CD4-positive, CD25-positive, alpha-beta regulatory T cell (primary cell): ENCODE results near the gene SLC6A5. TPM values are rescaled to one million over a fixed set of nuclear protein-coding genes. Genes with fewer than 3 reads are reported as not detected.
"Not testable (repeated sequence)": the region's sequence is repeated elsewhere in the genome, so short reads cannot be mapped to it uniquely, and the experiment has no call there.

Experiments used
- ATAC-seq, 2 donors: fragments of 150-1000 bp; cut with Tn5 transposase; one replicate each; pipeline ENCODE4 v1.10.0; 2021; ENCODE audit warnings: low read depth in 2 of 2, moderate number of reproducible peaks in 2 of 2, moderate library complexity in 1 of 2
- DNase-seq, 3 donors: peaks; one replicate each; pipeline versions ENCODE4 v3.0.0 to v3.0.0-alpha.2; 2012 to 2022; ENCODE audit warnings: mixed read lengths in 1 of 3
- H3K27ac ChIP-seq: one replicate; pipeline ENCODE4 v1.7.0; 2013; ENCODE audit warnings: mild to moderate bottlenecking, low read length; ENCODE audit not compliant: insufficient read depth, poor library complexity, severe bottlenecking
- H3K27me3 ChIP-seq: one replicate; pipeline ENCODE4 v1.7.0; 2013; ENCODE audit warnings: low read length; ENCODE audit not compliant: control insufficient read depth, insufficient read depth
- H3K36me3 ChIP-seq: one replicate; pipeline ENCODE4 v1.7.0; 2013; ENCODE audit warnings: mild to moderate bottlenecking, low read length, moderate library complexity; ENCODE audit not compliant: control insufficient read depth, insufficient read depth
- H3K4me1 ChIP-seq: 2 replicates; pipeline ENCODE4 v1.7.0; 2013; ENCODE audit warnings: mild to moderate bottlenecking, low read length; ENCODE audit not compliant: insufficient read depth, control insufficient read depth, poor library complexity, severe bottlenecking
- H3K4me3 ChIP-seq: one replicate; pipeline ENCODE4 v1.7.0; 2013; ENCODE audit warnings: low read depth, mild to moderate bottlenecking, low read length, moderate library complexity
- H3K9me3 ChIP-seq, 2 experiments: 1 replicate in 1 of 2; 2 replicates in 1 of 2; pipeline ENCODE4 v1.7.0; 2013; ENCODE audit warnings: low read length in 2 of 2, mild to moderate bottlenecking in 1 of 2, moderate library complexity in 1 of 2; ENCODE audit not compliant: control insufficient read depth in 2 of 2
- H3K27ac Mint-ChIP-seq, 3 donors: one replicate each; pipeline ENCODE4 v1.8.0; 2020 to 2022; ENCODE audit warnings: mild to moderate bottlenecking in 3 of 3, mixed read lengths in 3 of 3, moderate library complexity in 2 of 3
- H3K27me3 Mint-ChIP-seq: one replicate; pipeline ENCODE4 v1.8.0; 2022; ENCODE audit warnings: mild to moderate bottlenecking, mixed read lengths
- H3K36me3 Mint-ChIP-seq: one replicate; pipeline ENCODE4 v1.8.0; 2020; ENCODE audit warnings: mixed read lengths
- H3K4me1 Mint-ChIP-seq, 4 donors: one replicate each; pipeline ENCODE4 v1.8.0; 2020 to 2022; ENCODE audit warnings: mixed read lengths in 4 of 4, mild to moderate bottlenecking in 1 of 4
- H3K4me3 Mint-ChIP-seq, 4 donors: one replicate each; pipeline ENCODE4 v1.8.0; 2020 to 2022; ENCODE audit warnings: mild to moderate bottlenecking in 4 of 4, mixed read lengths in 4 of 4, moderate library complexity in 3 of 4
- H3K9me3 Mint-ChIP-seq, 7 donors: one replicate each; pipeline ENCODE4 v1.8.0; 2020 to 2022; ENCODE audit warnings: mixed read lengths in 7 of 7, mild to moderate bottlenecking in 3 of 7, moderate library complexity in 2 of 7
- polyA plus RNA-seq, 4 donors: library from polyadenylated mRNA; unstranded; fragments of 300-500 nt; fragmentation: Illumina TruSeq; gene quantifications; one replicate each; pipeline ENCODE4 v1.2.3, GENCODE V29; 2021
- total RNA-seq: library from RNA; stranded (reverse); gene quantifications from one replicate; pipeline ENCODE4 v1.2.3, GENCODE V29; 2022

The SLC6A5 gene
- total and polyA plus RNA-seq, 5 donors from 2014 or later = not detected

DNA sequence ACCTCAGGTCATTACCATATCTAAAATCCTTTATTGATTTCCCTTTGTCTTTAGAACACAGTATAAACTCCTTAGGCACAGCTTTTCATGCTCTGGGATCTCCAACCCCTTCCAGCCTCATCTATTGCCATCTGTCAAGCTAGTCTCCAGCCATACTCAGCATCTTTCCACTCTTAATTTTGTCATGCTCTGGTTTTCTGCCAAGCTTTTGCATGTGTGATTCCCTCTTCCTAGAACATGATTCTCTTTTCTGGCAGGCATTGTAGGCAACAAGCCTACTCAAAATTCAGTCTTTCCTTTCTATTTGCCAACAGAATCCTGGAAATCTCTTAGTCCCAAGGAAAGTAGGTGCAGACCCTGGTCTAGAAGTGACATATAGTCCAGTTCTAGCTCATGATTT, 35.5 kb upstream of the SLC6A5 start:
- ATAC-seq = no peak
- Mint-ChIP-seq H3K9me3 (peaks cover 0 to 2% (median 0%) of the 10 kb centered on the region in 7 donors), H3K4me3 (no peak overlapping the region), H3K4me1 (no peaks in the 10 kb centered on the region), H3K27me3 (peaks cover 3% of the 10 kb centered on the region), H3K36me3 (no peaks in the 10 kb centered on the region), H3K27ac (no peak overlapping the region)
- Histone ChIP-seq H3K27me3 (peaks cover 1% of the 10 kb centered on the region), H3K36me3 (no peaks in the 10 kb centered on the region), H3K9me3 (no peaks in the 10 kb centered on the region), H3K4me1 (no peaks in the 10 kb centered on the region), H3K4me3 (no peak overlapping the region), H3K27ac (no peak overlapping the region)
- no peak for DNase-seq

DNA sequence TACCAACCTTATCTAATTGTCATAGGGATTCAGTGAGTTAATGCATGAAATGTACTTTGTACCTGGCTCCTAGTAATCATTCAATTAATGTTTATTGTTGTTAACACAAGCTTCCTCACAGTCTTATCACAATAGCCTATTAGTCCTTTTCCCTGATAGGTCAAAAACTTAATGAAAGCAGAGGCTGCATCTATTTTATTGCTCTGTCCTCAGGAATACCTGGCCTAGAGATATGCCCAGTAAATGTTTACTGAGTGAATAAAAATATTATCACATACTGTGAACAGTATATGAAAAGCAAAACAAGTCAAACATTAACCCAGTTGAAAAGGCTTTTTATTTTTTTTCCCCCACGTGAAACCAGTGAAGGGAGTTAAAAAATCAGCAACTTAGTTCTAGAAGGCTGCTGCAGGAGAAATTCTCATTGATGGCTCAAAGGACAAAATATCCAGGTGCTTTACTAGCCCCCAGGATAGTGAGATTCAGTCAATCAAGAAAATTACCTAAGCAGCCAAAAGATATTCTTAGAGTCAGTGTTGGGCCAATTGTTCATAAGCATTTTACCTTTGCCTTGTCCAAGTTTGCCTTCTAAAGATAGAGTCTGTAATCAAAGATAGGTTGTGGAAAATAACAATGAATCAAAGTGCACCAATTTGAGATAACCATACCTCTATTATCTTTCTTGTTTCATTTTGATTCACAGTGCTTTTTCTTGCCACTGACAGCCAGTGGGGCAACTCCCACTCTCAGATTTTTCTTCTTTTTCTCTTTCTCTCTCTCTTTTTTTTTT, 34.4 kb upstream of the SLC6A5 start:
- H3K36me3 ChIP-seq = no peaks in the 10 kb centered on the region
- H3K4me1 Mint-ChIP-seq = no peaks in the 10 kb centered on the region
- H3K4me3 ChIP-seq = no peak overlapping the region
- no peak overlapping the region for H3K27ac Mint-ChIP-seq
- DNase-seq = no peak
- no peak for ATAC-seq
- H3K9me3 ChIP-seq = no peaks in the 10 kb centered on the region
- no peaks in the 10 kb centered on the region for H3K4me1 ChIP-seq
- peaks cover 1% of the 10 kb centered on the region for H3K27me3 ChIP-seq
- H3K36me3 Mint-ChIP-seq = no peaks in the 10 kb centered on the region
- peaks cover 0 to 2% (median 0%) of the 10 kb centered on the region in 7 donors for H3K9me3 Mint-ChIP-seq
- H3K27me3 Mint-ChIP-seq = no peaks in the 10 kb centered on the region
- no peak overlapping the region for H3K27ac ChIP-seq
- H3K4me3 Mint-ChIP-seq = no peak overlapping the region

DNA sequence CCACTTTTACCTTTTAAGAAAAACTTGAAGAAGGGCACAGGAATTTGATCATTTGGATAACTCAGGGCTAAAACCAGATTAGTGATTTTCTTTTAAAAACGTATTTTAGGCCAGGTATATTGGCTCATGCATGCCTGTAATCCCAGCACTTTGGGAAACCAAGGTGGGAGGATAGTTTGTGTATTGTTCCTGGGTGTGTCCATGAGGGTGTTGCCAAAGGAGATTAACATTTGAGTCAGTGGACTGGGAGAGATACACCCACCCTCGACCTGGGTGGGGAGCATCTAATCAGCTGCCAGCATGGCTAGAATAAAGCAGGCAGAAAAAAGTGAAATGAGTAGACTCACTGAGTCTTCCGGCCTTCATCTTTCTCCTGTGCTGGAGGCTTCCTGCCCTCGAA, 33.3 kb upstream of the SLC6A5 start:
- not testable (repeated sequence) for H3K36me3 ChIP-seq, H3K27me3 Mint-ChIP-seq, ATAC-seq, H3K4me1 Mint-ChIP-seq, H3K27ac ChIP-seq, H3K4me3 ChIP-seq, H3K36me3 Mint-ChIP-seq, H3K27ac Mint-ChIP-seq, H3K9me3 ChIP-seq, H3K4me3 Mint-ChIP-seq, DNase-seq, H3K4me1 ChIP-seq, H3K27me3 ChIP-seq, H3K9me3 Mint-ChIP-seq

- H3K27ac ChIP-seq = no peak overlapping the region
- Mint-ChIP-seq H3K4me1 (no peaks in the 10 kb centered on the region), H3K4me3 (no peak overlapping the region), H3K27me3 (no peaks in the 10 kb centered on the region), H3K36me3 (no peaks in the 10 kb centered on the region), H3K9me3 (peaks cover 0 to 2% (median 0%) of the 10 kb centered on the region in 7 donors), H3K27ac (no peak overlapping the region)
- DNase-seq = no peak
- no peaks in the 10 kb centered on the region for H3K4me1 ChIP-seq
- H3K4me3 ChIP-seq = no peak overlapping the region
- H3K27me3 ChIP-seq = peaks cover 1% of the 10 kb centered on the region
- no peak for ATAC-seq
- H3K36me3 ChIP-seq = no peaks in the 10 kb centered on the region
- H3K9me3 ChIP-seq = no peaks in the 10 kb centered on the region
Measured at GRCh38 chr11:20566591-20567434, 32.6 kb upstream of the SLC6A5 start.

DNA sequence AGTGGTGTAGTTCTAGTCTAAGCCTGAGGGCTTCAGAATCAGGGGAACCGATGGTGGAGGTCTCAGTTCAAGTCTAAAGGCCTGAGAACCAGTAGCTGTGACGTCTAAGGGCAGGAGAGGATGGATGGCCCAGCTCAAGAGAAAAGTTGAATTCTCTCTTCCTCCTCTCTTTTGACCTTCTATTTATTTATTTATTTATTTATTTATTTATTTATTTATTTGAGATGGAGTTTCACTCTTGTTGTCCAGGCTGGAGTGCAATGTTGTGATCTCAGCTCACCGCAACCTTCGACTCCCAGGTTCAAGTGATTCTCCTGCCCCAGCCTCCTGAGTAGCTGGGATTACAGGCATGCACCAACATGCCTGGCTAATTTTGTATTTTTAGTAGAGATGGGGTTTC, 19.7 kb upstream of the SLC6A5 start:
- not testable (repeated sequence) for H3K27ac ChIP-seq, H3K9me3 ChIP-seq, H3K4me1 Mint-ChIP-seq, H3K27me3 Mint-ChIP-seq, H3K36me3 ChIP-seq, H3K27me3 ChIP-seq, H3K4me1 ChIP-seq, H3K4me3 ChIP-seq, H3K27ac Mint-ChIP-seq, ATAC-seq, H3K36me3 Mint-ChIP-seq, H3K9me3 Mint-ChIP-seq, DNase-seq, H3K4me3 Mint-ChIP-seq

GRCh38 chr11:20583201-20583600, 16.2 kb upstream of the SLC6A5 start:
- peaks cover 0 to 4% (median 0%) of the 10 kb centered on the region in 7 donors for H3K9me3 Mint-ChIP-seq
- no peaks in the 10 kb centered on the region for H3K36me3 Mint-ChIP-seq
- no peak for DNase-seq
- H3K4me1 Mint-ChIP-seq = peaks cover 0 to 4% (median under 1%) of the 10 kb centered on the region in 4 donors
- no peak overlapping the region for H3K4me3 Mint-ChIP-seq
- Histone ChIP-seq H3K27me3 (no peaks in the 10 kb centered on the region), H3K4me3 (no peak overlapping the region), H3K36me3 (no peaks in the 10 kb centered on the region), H3K4me1 (no peaks in the 10 kb centered on the region), H3K9me3 (no peaks in the 10 kb centered on the region), H3K27ac (no peak overlapping the region)
- H3K27me3 Mint-ChIP-seq = peaks cover 6% of the 10 kb centered on the region
- no peak for ATAC-seq
- H3K27ac Mint-ChIP-seq = no peak overlapping the region

DNA sequence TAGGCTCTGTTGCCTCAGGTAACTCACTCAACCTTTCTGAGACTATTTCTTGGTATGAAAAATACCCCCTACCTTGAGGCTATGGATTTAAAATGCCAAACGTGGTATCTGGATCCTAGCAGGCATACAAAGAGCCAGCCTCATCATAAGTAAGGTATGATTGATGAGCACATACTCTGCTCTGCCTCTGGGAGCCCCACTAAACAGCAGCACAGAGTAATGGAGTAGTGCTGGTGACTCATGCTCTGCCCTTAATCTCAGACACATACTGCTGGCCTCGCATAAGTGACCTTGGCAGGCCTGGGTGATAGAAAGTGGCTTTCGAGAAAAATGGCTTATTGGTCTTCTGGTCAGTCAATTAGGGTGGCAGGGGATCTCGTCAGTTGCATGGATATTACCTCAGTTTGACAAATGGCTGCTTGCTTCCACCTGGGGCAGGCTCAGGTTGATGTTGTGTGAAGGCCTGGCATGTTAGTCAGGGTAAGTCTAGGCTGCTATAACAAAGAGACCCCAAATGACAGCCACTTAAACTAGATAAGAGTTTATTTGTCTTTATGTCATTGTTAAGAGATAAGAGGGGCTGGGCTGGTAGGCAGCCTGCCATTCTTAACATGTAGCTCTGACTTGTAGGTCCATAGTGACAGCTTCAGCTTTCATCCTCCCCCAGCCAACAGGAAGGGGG, 15.2 kb upstream of the SLC6A5 start:
- Histone ChIP-seq H3K9me3 (no peaks in the 10 kb centered on the region), H3K36me3 (no peaks in the 10 kb centered on the region), H3K27ac (no peak overlapping the region), H3K4me1 (no peaks in the 10 kb centered on the region), H3K4me3 (no peak overlapping the region), H3K27me3 (no peaks in the 10 kb centered on the region)
- DNase-seq (no peak), ATAC-seq (no peak)
- Mint-ChIP-seq H3K36me3 (no peaks in the 10 kb centered on the region), H3K9me3 (peaks cover 0 to 2% (median 0%) of the 10 kb centered on the region in 7 donors), H3K27me3 (peaks cover 6% of the 10 kb centered on the region), H3K4me1 (peaks cover 0 to 4% (median under 1%) of the 10 kb centered on the region in 4 donors), H3K27ac (peak overlapping the region in 1 of 3 donors; percentile 42), H3K4me3 (no peak overlapping the region)
